MM.1S (cell line): Measurements from ENCODE around the gene HCAR3.

Experiments used
- CTCF ChIP-seq: fragments of 300-600 bp; sonication (generic); IDR thresholded peaks from 2 replicates; pipeline ENCODE4 v1.5.1; 2016; ENCODE audit warnings: antibody characterized with exemption, low read length, mixed read lengths
- EZH2 ChIP-seq: fragments of 300-600 bp; sonication (generic); optimal IDR thresholded peaks from 2 replicates; pipeline ENCODE3; 2017; ENCODE audit warnings: low read depth, mild to moderate bottlenecking, antibody characterized with exemption, low read length, mixed read lengths
- EZH2phosphoT487 ChIP-seq: fragments of 300-600 bp; sonication (generic); IDR thresholded peaks from 2 replicates; pipeline ENCODE4 v1.6.1; 2018; ENCODE audit warnings: antibody characterized with exemption, low read length

DNA sequence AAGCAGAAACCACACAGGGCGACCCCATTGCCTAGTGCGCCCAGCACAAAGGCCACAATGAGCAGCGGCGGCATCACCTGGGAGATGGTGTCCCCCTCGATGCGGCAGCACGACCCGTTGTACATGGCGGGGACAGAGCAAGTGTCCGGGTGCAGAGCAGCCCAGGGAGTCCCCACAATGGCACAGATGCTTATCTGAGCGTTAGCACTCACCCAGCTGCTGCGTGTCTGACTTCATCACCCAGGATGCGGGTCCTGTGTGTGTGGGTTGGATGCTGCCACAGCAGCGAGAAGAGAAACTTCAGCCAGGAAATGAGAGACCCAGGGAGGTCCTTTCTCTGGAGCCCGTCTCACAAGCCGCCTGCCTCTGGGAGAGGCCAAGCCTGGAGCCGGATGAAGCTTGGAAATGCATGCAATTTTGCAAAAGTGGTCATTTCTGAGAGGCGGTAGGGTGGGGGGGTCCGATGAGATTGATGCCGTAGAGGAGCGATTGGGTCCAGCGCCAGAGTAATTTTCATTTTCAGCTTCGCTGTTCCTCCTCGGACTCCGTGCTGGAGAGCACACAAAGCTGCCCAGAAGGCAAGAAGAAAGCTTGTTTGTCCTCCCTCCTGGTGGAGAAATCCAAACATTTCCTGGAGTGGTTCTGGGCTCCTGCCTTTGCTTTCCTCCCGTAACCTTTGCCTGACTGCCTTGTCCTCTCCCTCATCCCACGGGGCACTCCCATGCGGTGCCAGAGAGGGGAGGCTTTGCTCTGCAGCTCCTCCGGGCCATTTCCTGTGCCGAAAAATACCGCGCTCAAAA lies 13.8 kb upstream of the HCAR3 start, which contains the start of gene HCAR1:
- TF ChIP-seq CTCF (no peak), EZH2 (no peak), EZH2phosphoT487 (no peak)
